ENCODE results near the gene LIPT2. TPM values are rescaled to one million over a fixed set of nuclear protein-coding genes. Genes with fewer than 3 reads are reported as not detected.

LIPT2 gene
- total RNA-seq, 1 donor from 2014 or later, result 6.5 TPM

DNA sequence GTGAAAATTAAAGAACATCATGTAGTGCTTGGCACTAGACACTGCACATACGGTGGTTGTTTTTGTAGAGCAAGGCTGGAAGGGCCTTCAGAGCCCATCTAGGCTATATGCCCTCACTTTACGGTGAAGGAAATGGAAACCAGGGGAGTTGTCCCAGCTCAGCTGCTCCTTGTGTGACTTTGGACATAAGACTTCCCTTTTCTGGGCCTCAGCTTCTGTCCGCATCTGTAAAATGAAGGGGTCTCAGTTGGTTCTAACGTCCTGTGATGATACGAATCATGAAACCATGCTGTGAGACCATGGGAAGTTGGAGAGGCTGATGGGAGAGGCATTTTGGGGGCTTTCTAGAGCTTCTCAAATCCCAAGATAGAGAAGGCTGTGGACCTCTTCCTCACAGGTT lies 30.9 kb downstream of the LIPT2 start:
- Mint-ChIP-seq H3K27me3 (ENCODE audit: unreplicated experiment) (peaks cover 14% of the 10 kb centered on the region), H3K9me3 (ENCODE audit: unreplicated experiment) (no peaks in the 10 kb centered on the region), H3K36me3 (ENCODE audit: low read depth, unreplicated experiment) (peaks cover 30% of the 10 kb centered on the region), H3K27ac (ENCODE audit: unreplicated experiment) (no peak overlapping the region), H3K4me3 (ENCODE audit: unreplicated experiment) (no peak overlapping the region), H3K4me1 (ENCODE audit: unreplicated experiment) (peaks cover 46% of the 10 kb centered on the region)
- TF ChIP-seq, protein P1, sequence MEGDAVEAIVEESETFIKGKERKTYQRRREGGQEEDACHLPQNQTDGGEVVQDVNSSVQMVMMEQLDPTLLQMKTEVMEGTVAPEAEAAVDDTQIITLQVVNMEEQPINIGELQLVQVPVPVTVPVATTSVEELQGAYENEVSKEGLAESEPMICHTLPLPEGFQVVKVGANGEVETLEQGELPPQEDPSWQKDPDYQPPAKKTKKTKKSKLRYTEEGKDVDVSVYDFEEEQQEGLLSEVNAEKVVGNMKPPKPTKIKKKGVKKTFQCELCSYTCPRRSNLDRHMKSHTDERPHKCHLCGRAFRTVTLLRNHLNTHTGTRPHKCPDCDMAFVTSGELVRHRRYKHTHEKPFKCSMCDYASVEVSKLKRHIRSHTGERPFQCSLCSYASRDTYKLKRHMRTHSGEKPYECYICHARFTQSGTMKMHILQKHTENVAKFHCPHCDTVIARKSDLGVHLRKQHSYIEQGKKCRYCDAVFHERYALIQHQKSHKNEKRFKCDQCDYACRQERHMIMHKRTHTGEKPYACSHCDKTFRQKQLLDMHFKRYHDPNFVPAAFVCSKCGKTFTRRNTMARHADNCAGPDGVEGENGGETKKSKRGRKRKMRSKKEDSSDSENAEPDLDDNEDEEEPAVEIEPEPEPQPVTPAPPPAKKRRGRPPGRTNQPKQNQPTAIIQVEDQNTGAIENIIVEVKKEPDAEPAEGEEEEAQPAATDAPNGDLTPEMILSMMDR (IDR thresholded peaks at IDR 0.05; ENCODE audit: unreplicated experiment), result no peak
- DNase-seq (ENCODE audit: low spot score), result no peak

DNA sequence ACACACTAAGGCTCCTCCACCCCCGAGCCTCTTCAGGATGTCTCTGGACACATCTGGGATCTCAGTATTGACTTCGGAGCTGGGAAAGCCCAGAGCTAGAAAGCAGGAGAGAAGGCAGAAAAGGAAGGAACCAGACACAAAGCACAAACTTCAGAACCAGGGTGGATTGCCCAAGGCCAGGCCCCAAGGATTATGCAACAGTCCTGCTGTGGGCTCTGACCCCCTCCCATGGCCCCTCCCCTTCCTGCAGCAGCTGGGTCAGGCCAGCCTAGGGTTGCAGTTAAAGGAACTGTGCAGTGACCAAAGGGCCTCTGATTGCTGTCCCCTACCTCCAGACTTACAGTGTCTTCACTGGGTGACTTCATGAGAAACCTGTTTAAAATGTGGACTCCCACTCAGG lies 31.5 kb downstream of the LIPT2 start:
- TF ChIP-seq, protein P1 (IDR thresholded peaks at IDR 0.05; ENCODE audit: unreplicated experiment), result no peak
- H3K36me3 Mint-ChIP-seq (ENCODE audit: low read depth, unreplicated experiment), result peaks cover 32% of the 10 kb centered on the region
- peak overlapping the region; percentile 86 for H3K27ac Mint-ChIP-seq (ENCODE audit: unreplicated experiment)

GRCh38 chr11:74460481-74461154 lies 32.9 kb downstream of the LIPT2 start:
- Mint-ChIP-seq H3K4me1 (ENCODE audit: unreplicated experiment) (peaks cover 31% of the 10 kb centered on the region), H3K4me3 (ENCODE audit: unreplicated experiment) (no peak overlapping the region), H3K36me3 (ENCODE audit: low read depth, unreplicated experiment) (peaks cover 26% of the 10 kb centered on the region), H3K27me3 (ENCODE audit: unreplicated experiment) (peaks cover 12% of the 10 kb centered on the region), H3K27ac (ENCODE audit: unreplicated experiment) (no peak overlapping the region), H3K9me3 (ENCODE audit: unreplicated experiment) (no peaks in the 10 kb centered on the region)
- TF ChIP-seq, protein P1 (IDR thresholded peaks at IDR 0.05; ENCODE audit: unreplicated experiment), result no peak
- DNase-seq (ENCODE audit: low spot score), result no peak

More for the DNA sequence above, 31.5 kb downstream of the LIPT2 start:
- DNase-seq (ENCODE audit: low spot score), result no peak
- Mint-ChIP-seq H3K4me3 (ENCODE audit: unreplicated experiment) (no peak overlapping the region), H3K4me1 (ENCODE audit: unreplicated experiment) (peaks cover 44% of the 10 kb centered on the region), H3K27me3 (ENCODE audit: unreplicated experiment) (peaks cover 14% of the 10 kb centered on the region), H3K9me3 (ENCODE audit: unreplicated experiment) (no peaks in the 10 kb centered on the region)

GRCh38 chr11:74460065-74460464 lies 33.5 kb downstream of the LIPT2 start:
- no peak overlapping the region for H3K4me3 Mint-ChIP-seq (ENCODE audit: unreplicated experiment)
- peaks cover 22% of the 10 kb centered on the region for H3K36me3 Mint-ChIP-seq (ENCODE audit: low read depth, unreplicated experiment)
- peaks cover 26% of the 10 kb centered on the region for H3K4me1 Mint-ChIP-seq (ENCODE audit: unreplicated experiment)

GRCh38 chr11:74459584-74459983 lies 33.9 kb downstream of the LIPT2 start:
- peaks cover 17% of the 10 kb centered on the region for H3K36me3 Mint-ChIP-seq (ENCODE audit: low read depth, unreplicated experiment)
- H3K27me3 Mint-ChIP-seq (ENCODE audit: unreplicated experiment), result peaks cover 6% of the 10 kb centered on the region
- peaks cover 21% of the 10 kb centered on the region for H3K4me1 Mint-ChIP-seq (ENCODE audit: unreplicated experiment)
- no peak overlapping the region for H3K4me3 Mint-ChIP-seq (ENCODE audit: unreplicated experiment)
- no peak for DNase-seq (ENCODE audit: low spot score)
- TF ChIP-seq, protein P1 (IDR thresholded peaks at IDR 0.05; ENCODE audit: unreplicated experiment), result no peak
- no peaks in the 10 kb centered on the region for H3K9me3 Mint-ChIP-seq (ENCODE audit: unreplicated experiment)
- H3K27ac Mint-ChIP-seq (ENCODE audit: unreplicated experiment), result no peak overlapping the region

More at GRCh38 chr11:74460065-74460464, 33.5 kb downstream of the LIPT2 start:
- H3K9me3 Mint-ChIP-seq (ENCODE audit: unreplicated experiment), result no peaks in the 10 kb centered on the region
- TF ChIP-seq, protein P1 (IDR thresholded peaks at IDR 0.05; ENCODE audit: unreplicated experiment), result no peak
- no peak overlapping the region for H3K27ac Mint-ChIP-seq (ENCODE audit: unreplicated experiment)
- peaks cover 10% of the 10 kb centered on the region for H3K27me3 Mint-ChIP-seq (ENCODE audit: unreplicated experiment)
- DNase-seq (ENCODE audit: low spot score), result no peak
